ENCODE results near the gene RGS14.

- no peak for TF ChIP-seq POLR2AphosphoS5 (IDR thresholded peaks at IDR 0.05)
- TF ChIP-seq EP300 (IDR thresholded peaks at IDR 0.05), result no peak
Measured at GRCh38 chr5:177385720-177386119, 28.0 kb downstream of the RGS14 start.
